GM19467 (cell line): ENCODE results near the gene BLNK.
"Not testable (repeated sequence)": the region's sequence is repeated elsewhere in the genome, so short reads cannot be mapped to it uniquely, and the experiment has no call there.

Source experiments
- ATAC-seq: cut with Tn5 transposase; IDR thresholded peaks from one replicate; pipeline ENCODE4 v1.9.1; 2021; ENCODE audit warnings: mild to moderate bottlenecking, moderate library complexity; ENCODE audit not compliant: unreplicated experiment

The BLNK gene

DNA sequence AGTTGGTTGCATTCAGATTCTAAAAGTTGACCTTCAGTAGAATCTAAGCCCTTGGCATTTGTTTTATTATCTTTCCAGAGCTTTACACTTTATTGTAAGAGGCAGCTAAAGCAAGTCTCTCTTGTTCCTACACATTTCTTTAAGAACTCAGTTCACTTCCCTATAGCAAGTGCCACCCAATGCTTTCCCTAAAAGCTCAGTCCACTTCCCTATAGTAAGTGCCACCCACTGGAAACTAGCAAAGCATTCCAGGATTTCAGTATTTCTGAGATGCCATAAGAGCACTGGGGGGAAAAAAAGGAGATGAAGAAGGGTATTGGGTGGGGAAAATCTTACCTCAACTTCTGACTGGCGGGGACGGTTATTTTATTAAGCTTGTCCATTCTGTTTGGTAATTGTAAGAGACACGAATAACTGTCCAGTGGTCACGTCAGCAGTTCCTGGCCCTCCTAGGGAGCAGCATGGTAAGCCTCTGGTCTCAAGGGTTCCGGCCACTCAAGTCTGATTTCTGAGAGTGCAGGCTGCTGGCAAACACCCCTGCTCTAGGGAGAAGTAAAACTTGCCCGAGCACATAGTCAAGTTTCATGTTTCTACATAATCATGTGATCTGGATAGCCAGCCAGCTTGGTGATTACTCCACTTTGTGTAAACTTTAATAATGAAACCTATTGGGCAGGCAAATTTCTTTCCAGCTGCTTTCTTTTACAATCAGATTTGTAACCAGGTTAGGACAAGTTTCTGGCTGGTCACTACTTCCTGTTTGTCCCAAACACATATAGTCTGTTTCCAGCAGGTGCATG lies at the start of gene BLNK:
Gene BLNK (minus strand): TSS at position 554 of the 800 bp plus-strand sequence. CDS start 171 bp downstream, at position 383.
- peak; percentile 70 for ATAC-seq

GRCh38 chr10:96319754-96320474 lies 48.5 kb upstream of the BLNK start:
- ATAC-seq: no peak

DNA sequence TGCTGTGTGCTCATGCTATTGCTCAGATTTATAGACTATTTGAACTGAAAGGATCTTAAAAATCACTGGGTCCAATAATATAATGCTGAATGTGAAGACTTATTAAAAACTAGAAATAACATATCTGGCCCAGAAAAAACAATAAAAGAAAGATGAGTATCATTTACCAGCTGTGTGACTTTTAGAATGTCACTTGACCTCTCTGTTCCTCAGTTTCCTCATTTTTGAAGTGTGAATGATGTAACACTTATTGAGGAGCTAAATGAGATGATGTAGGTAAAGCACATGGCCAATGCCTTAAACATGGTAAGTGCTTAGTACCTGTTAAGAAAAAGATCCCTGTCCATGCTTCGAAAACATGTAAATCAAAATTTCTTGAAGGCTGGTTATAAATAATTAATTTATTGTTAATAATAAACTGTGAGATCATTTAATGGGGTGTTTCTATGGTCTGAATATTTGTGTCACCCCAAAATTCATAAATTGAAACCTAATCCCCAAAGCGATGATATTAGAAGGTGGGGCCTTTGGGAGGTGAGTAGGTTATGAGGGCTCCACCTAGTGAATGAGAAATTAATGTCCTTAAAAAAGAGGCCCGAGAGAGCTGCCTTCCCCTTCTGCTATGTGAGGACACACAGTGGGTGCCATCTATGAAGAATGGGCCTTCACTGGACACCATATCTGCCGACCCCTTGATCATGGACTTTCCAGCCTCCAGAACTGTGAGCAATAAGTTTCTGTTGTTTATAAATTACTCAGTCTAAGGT lies 45.9 kb upstream of the BLNK start:
- ATAC-seq: no peak

GRCh38 chr10:96313344-96313743 lies 42.0 kb upstream of the BLNK start:
- ATAC-seq: no peak

- no peak for ATAC-seq
These were observed 39.9 kb upstream of the BLNK start for GRCh38 chr10:96311180-96311715.

GRCh38 chr10:96310321-96310669 lies 38.9 kb upstream of the BLNK start:
- no peak for ATAC-seq

- no peak for ATAC-seq
These were observed 38.4 kb upstream of the BLNK start for GRCh38 chr10:96309628-96310320.

- not testable (repeated sequence) for ATAC-seq
These were observed 37.5 kb upstream of the BLNK start for GRCh38 chr10:96308854-96309253.

DNA sequence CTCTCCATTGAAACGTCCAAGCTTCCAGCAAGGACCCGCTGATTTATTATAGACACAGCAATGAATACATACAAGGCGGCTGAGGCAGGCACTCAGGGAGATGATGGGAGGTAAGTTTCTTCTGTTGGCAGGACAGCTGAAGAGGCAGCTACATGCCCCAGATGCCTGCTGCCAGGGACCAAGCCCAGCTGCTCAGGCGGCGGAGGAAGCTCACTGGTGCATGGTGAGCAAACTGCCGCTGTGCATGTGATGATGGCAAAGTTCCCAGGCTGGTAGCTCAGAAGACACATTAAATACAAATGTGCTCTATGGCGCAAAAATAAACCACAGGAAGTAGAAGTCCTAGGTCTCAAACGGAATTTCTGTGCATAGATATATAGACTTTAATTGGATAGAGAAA lies 35.1 kb upstream of the BLNK start:
- no peak for ATAC-seq

- no peak for ATAC-seq
These were observed 33.6 kb upstream of the BLNK start for GRCh38 chr10:96305019-96305418.

GRCh38 chr10:96304230-96304629 lies 32.9 kb upstream of the BLNK start, which contains the start of gene DNTT:
Gene DNTT (plus strand): TSS chr10:96304434. CDS start chr10:96304498, 64 bp downstream.
- no peak for ATAC-seq

GRCh38 chr10:96301616-96302015 lies 30.2 kb upstream of the BLNK start:
- no peak for ATAC-seq

DNA sequence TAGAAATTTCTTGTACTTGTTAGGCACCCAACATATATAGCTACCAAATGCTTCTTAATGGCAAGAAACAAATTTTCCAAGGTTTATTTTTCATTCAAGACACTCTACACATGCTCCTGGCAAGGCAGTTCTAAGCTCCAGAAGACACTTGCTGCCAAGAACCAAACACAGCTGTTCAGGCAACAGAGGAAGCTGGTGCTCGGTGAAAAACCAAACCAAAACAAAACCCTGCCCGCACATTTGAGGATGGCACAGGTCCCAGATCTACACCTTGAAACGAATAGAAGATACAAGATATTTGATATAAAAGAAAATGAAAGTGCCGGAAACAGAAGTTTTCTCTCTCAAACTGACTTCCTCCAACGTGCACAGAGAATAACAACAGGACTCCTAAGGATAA lies 28.0 kb upstream of the BLNK start:
- no peak for ATAC-seq

DNA sequence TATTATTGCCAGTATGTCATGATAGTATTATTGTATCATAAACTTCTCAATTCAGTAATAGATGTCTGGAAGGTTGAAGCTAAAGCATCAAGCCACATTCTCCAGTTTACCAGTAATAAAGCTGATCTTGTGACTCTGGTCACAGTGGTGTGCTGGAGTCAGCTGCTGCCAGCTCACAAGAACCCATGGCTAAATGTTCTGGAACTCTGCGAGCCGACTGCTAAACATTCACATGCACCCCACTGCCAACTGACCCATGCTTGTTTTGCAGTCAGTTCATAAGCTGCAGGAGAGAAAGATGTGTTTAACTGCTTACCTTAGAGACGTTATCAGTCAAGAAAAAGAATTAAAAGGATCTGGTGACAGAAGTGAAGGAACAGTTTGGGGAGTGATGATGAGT lies 27.0 kb upstream of the BLNK start:
- ATAC-seq: no peak

DNA sequence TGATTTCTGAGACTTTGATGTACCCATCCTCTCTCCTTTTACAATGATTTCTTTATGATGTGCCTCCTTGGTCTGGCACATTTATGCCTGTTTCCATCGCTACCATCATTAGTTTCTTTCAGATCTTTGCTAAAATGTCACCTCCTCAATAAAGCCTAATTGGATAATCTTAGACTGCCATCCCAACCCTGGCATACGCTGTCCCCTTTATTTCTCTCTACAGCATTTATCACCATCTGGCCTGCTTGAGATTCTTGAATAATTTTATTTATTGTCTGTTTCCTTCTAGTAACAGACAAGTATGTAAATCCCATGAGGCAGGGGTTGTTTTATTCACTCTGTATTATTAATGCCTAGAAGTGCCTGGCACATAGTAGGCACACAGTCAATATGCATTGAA lies 26.1 kb upstream of the BLNK start:
- ATAC-seq: no peak

GRCh38 chr10:96295475-96295874 lies 24.1 kb upstream of the BLNK start:
- no peak for ATAC-seq

- ATAC-seq: peak; percentile 47
These were observed 21.9 kb upstream of the BLNK start for GRCh38 chr10:96292971-96293920.

DNA sequence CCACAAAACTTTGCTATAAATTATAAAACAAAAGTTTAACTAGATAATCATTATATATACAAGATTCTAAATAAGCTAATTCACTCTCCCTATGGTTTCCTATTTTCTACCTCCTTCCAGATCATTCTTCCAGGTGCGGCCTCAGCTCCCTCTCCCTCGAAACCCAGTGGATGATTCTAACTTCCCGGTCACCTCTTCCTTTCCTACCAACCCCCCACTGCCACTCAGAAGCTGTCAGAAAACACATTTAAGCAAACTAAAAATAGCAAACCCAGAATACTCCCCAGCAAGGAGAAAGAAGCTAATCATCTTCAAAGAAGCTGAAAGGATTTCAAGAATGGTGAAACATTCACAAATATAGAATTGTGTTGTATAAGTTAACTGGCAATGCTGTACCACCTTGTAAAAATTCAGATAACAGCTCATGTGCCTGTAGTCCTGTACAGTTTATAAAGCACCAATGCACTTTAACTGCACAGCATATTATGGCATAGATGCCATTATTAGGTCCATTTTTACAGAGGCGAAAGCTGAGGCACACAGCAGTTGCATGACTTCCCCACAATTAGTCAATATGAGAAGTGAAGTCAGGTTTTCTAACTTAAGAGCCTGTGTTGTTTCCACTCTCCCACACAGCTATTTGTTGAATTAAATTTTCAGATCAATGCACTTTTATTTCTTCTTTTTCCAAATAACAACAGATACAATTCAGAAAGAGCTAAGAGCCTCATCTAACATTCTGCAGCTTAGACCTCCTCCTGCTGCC lies 19.2 kb upstream of the BLNK start:
- ATAC-seq: no peak
